Occipital lobe (tissue), 2 donors: ENCODE measurements around the gene PGRMC1. TPM values are rescaled to one million over a fixed set of nuclear protein-coding genes. Genes with fewer than 3 reads are reported as not detected.
"Not testable (repeated sequence)": the region's sequence is repeated elsewhere in the genome, so short reads cannot be mapped to it uniquely, and the experiment has no call there.

ENCODE experiments used
- DNase-seq: peaks from one replicate; lab custom pipeline; 2025; lab: John Stamatoyannopoulos, UW
- total RNA-seq: library from RNA; depleted of rRNA; stranded (reverse); fragments of >200 nt; gene quantifications from one replicate; pipeline ENCODE4 v1.2.3, GENCODE V29; 2014

Gene PGRMC1
- total RNA-seq, result 151 TPM

- DNase-seq, result peak; percentile 65
Observed at GRCh38 chrX:119235872-119236622, at the start of gene PGRMC1. PGRMC1 (plus strand) TSS chrX:119236285; CDS start chrX:119236364, 79 bp downstream.

- no peak for DNase-seq
Observed at GRCh38 chrX:119186763-119187162, 49.3 kb upstream of the PGRMC1 start.

GRCh38 chrX:119187298-119187697 lies 48.8 kb upstream of the PGRMC1 start:
- DNase-seq, result no peak

- no peak for DNase-seq
Observed at GRCh38 chrX:119189115-119189514, 47.0 kb upstream of the PGRMC1 start.

GRCh38 chrX:119189595-119189994 lies 46.5 kb upstream of the PGRMC1 start:
- DNase-seq, result peak; percentile 1

GRCh38 chrX:119190091-119190681 lies 45.9 kb upstream of the PGRMC1 start:
- no peak for DNase-seq

- DNase-seq, result no peak
Observed at GRCh38 chrX:119190831-119191230, 45.3 kb upstream of the PGRMC1 start.

GRCh38 chrX:119194621-119195020 lies 41.5 kb upstream of the PGRMC1 start:
- DNase-seq, result no peak

GRCh38 chrX:119201570-119201969 lies 34.5 kb upstream of the PGRMC1 start:
- DNase-seq, result no peak

GRCh38 chrX:119206203-119206602 lies 29.9 kb upstream of the PGRMC1 start:
- DNase-seq, result no peak

GRCh38 chrX:119207483-119207882 lies 28.6 kb upstream of the PGRMC1 start:
- not testable (repeated sequence) for DNase-seq

- DNase-seq, result no peak
Observed at GRCh38 chrX:119208401-119209057, 27.6 kb upstream of the PGRMC1 start.

- DNase-seq, result not testable (repeated sequence)
Observed at GRCh38 chrX:119210931-119211648, 25.0 kb upstream of the PGRMC1 start.

- no peak for DNase-seq
Observed at GRCh38 chrX:119211649-119212014, 24.5 kb upstream of the PGRMC1 start.

- DNase-seq, result no peak
Observed at GRCh38 chrX:119218198-119218597, 17.9 kb upstream of the PGRMC1 start.

- DNase-seq, result no peak
Observed at GRCh38 chrX:119222932-119223331, 13.2 kb upstream of the PGRMC1 start.

- no peak for DNase-seq
Observed at GRCh38 chrX:119223783-119224182, 12.3 kb upstream of the PGRMC1 start.

GRCh38 chrX:119226446-119226845 lies 9.6 kb upstream of the PGRMC1 start:
- DNase-seq, result no peak

GRCh38 chrX:119228512-119229252 lies 7.4 kb upstream of the PGRMC1 start:
- no peak for DNase-seq

GRCh38 chrX:119229253-119229615 lies 6.9 kb upstream of the PGRMC1 start:
- no peak for DNase-seq

GRCh38 chrX:119230850-119231249 lies 5.2 kb upstream of the PGRMC1 start:
- no peak for DNase-seq
